HepG2 (cell line): ENCODE measurements around the gene SH2B2. TPM values are rescaled to one million over a fixed set of nuclear protein-coding genes. Genes with fewer than 3 reads are reported as not detected.
"Not testable (repeated sequence)": the region's sequence is repeated elsewhere in the genome, so short reads cannot be mapped to it uniquely, and the experiment has no call there.

Experiments
- ATAC-seq: fragments of 200-7000 bp; cut with Tn5 transposase; 3 replicates; pipeline ENCODE4 v1.9.1; 2020; ENCODE audit warnings: mild to moderate bottlenecking, moderate library complexity
- BruUV-seq: library from RNA; stranded (reverse); fragments of 400-500 nt; replicated peaks from 2 replicates; lab custom pipeline; 2021; lab: Mats Ljungman, UMichigan
- CTCF ChIA-PET: fragments of 300-600 bp; formaldehyde crosslinking; extraction: SDS; loops from one replicate; lab custom pipeline; 2021; ENCODE audit warnings: low total read pairs, inconsistent platforms, low intra/inter-chr PET ratio; lab: Yijun Ruan, JAX
- POLR2A ChIA-PET: fragments of 350-600 bp; sonication (Branson Sonifier 250); formaldehyde crosslinking; loops from one replicate; lab custom pipeline; 2020; ENCODE audit warnings: antibody characterized with exemption, inconsistent platforms; lab: Yijun Ruan, JAX
- DNase-seq: peaks from one replicate; pipeline ENCODE4 v3.0.0-alpha.2; 2015; ENCODE audit warnings: low spot score
- FAIRE-seq: peaks from 3 replicates; lab custom pipeline; 2011; peaks lifted over from hg19 to GRCh38; lab: Jason Lieb, UNC
- H2AFZ ChIP-seq: one replicate; pipeline ENCODE4 v1.6.1; 2011; ENCODE audit warnings: low read length, inconsistent platforms
- H3K27ac ChIP-seq: fragments of 300-600 bp; 3 replicates; pipeline ENCODE4 v1.8.0; 2011; ENCODE audit warnings: mixed run types, mild to moderate bottlenecking, mixed read lengths, low read length, inconsistent platforms; ENCODE audit not compliant: insufficient read depth; ENCODE audit errors: extremely low read length
- H3K27me3 ChIP-seq, 2 experiments: fragments of 200-600 bp in 1 of 2; 2 replicates in 1 of 2; 3 replicates in 1 of 2; pipeline versions ENCODE4 v1.6.0 to v1.8.0; 2011; ENCODE audit warnings: low read length in 2 of 2, mild to moderate bottlenecking in 2 of 2, moderate library complexity in 2 of 2, inconsistent platforms in 1 of 2; ENCODE audit not compliant: insufficient read depth in 2 of 2, control insufficient read depth in 1 of 2
- H3K36me3 ChIP-seq, 2 experiments: fragments of 200-600 bp in 1 of 2; replicated peaks in 1 of 2; 2 replicates in 1 of 2; 3 replicates in 1 of 2; pipeline versions ENCODE4 v1.5.1 to v1.8.0; 2011; ENCODE audit warnings: low read length in 2 of 2, inconsistent platforms in 1 of 2; ENCODE audit not compliant: insufficient read depth in 2 of 2, control insufficient read depth in 1 of 2
- H3K4me1 ChIP-seq: 2 replicates; pipeline ENCODE4 v1.5.1; 2012; ENCODE audit warnings: low read length, inconsistent platforms; ENCODE audit not compliant: insufficient read depth
- H3K4me2 ChIP-seq: 2 replicates; pipeline ENCODE4 v1.6.0; 2011; ENCODE audit warnings: low read depth, low read length, inconsistent platforms
- H3K4me3 ChIP-seq, 3 experiments: fragments of 200-600 bp in 1 of 3; sonication (generic), shearing (Covaris generic) in 1 of 3; replicated peaks in 1 of 3; 2 replicates each; pipeline ENCODE4 v1.5.1; 2011 to 2016; ENCODE audit warnings: low read length in 3 of 3, inconsistent platforms in 2 of 3, low read depth in 2 of 3, mild to moderate bottlenecking in 2 of 3, control low read depth in 1 of 3, mixed read lengths in 1 of 3; ENCODE audit not compliant: insufficient read depth in 1 of 3
- H3K79me2 ChIP-seq: one replicate; pipeline ENCODE4 v1.6.1; 2011; ENCODE audit warnings: low read length, inconsistent platforms; ENCODE audit not compliant: insufficient read depth
- H3K9ac ChIP-seq: 2 replicates; pipeline ENCODE4 v1.6.0; 2011; ENCODE audit warnings: mild to moderate bottlenecking, low read depth, low read length, inconsistent platforms; ENCODE audit not compliant: insufficient read depth
- H3K9me3 ChIP-seq: 2 replicates; pipeline ENCODE4 v1.5.1; 2012; ENCODE audit warnings: mild to moderate bottlenecking, low read length
- H4K20me1 ChIP-seq: 2 replicates; pipeline ENCODE4 v1.6.0; 2011; ENCODE audit warnings: inconsistent platforms, mild to moderate bottlenecking, low read length, moderate library complexity; ENCODE audit not compliant: insufficient read depth
- ARNT2 ChIP-seq: sonication (generic); formaldehyde crosslinking; IDR thresholded peaks from 2 replicates; pipeline ENCODE4 v1.8.0; 2022; ENCODE audit warnings: mild to moderate bottlenecking, low read depth, missing genetic modification reagents, moderate library complexity
- CENPBD1 ChIP-seq: sonication (generic); formaldehyde crosslinking; IDR thresholded peaks from 2 replicates; pipeline ENCODE4 v1.8.0; 2022; ENCODE audit warnings: missing genetic modification reagents, low read depth, mild to moderate bottlenecking, borderline replicate concordance
- CREB1 ChIP-seq, 2 experiments: fragments of 450-650 bp in 1 of 2; IDR thresholded peaks; 2 replicates each; pipeline ENCODE4 v1.6.1; 2016 to 2017; ENCODE audit warnings: control low read depth in 1 of 2, mild to moderate bottlenecking in 1 of 2, missing compliant biosample characterization in 1 of 2, missing genetic modification characterization in 1 of 2
- KLF9 ChIP-seq: IDR thresholded peaks from 2 replicates; pipeline ENCODE4 v1.6.1; 2016; ENCODE audit warnings: low read depth
- NR2C2 ChIP-seq: sonication (generic); formaldehyde crosslinking; IDR thresholded peaks from 2 replicates; pipeline ENCODE4 v1.4.0; 2020; ENCODE audit warnings: missing genetic modification reagents, mild to moderate bottlenecking, moderate library complexity, borderline replicate concordance
- ZNF343 ChIP-seq: sonication (generic); formaldehyde crosslinking; IDR thresholded peaks from 2 replicates; pipeline ENCODE4 v1.4.0; 2020; ENCODE audit warnings: mild to moderate bottlenecking, missing genetic modification reagents
- ZNF724P ChIP-seq: sonication (generic); formaldehyde crosslinking; IDR thresholded peaks from 2 replicates; pipeline ENCODE4 v1.8.0; 2022; ENCODE audit warnings: missing genetic modification reagents, borderline replicate concordance
- WGBS: methylation state at CpG from one replicate; pipeline ENCODE4 v1.1.6; 2017; ENCODE audit warnings: low lambda C conversion rate; 5-methylcytosine and 5-hydroxymethylcytosine counted together
- in situ Hi-C: cut with HindIII; loops from 2 replicates; pipeline ENCODE4 v1.10.0; 2017; ENCODE audit warnings: low pct_unique_long_range_greater_than_20kb; ENCODE audit not compliant: extremely low pct_ligation_motif_present
- intact Hi-C: fragments of 100-400 bp; cut with micrococcal nuclease; formaldehyde crosslinking; loops from one replicate; pipeline ENCODE4 v1.10.0; 2022; ENCODE audit not compliant: unreplicated experiment
- polyA plus RNA-seq, 8 experiments: library from polyadenylated mRNA; depleted of rRNA in 3 of 8; stranded (reverse) in 7 of 8; unstranded in 1 of 8; fragments of >200 nt; fragmentation: Illumina TruSeq in 4 of 8; extraction: Trizol in 4 of 8; gene quantifications; 2 replicates each; pipeline versions ENCODE4 v1.2.1 to v1.2.3, GENCODE V29; 2011 to 2016; ENCODE audit warnings: low read depth in 4 of 8, missing spikeins in 1 of 8, mixed read lengths in 1 of 8; ENCODE audit not compliant: insufficient read depth in 1 of 8
- total RNA-seq, 5 experiments: library from RNA; depleted of rRNA; stranded (reverse); fragments of >200 nt; fragmentation: Illumina TruSeq; extraction: Trizol; gene quantifications; 2 replicates each; pipeline ENCODE4 v1.2.3, GENCODE V29; 2016; ENCODE audit warnings: low read depth in 1 of 5
- TF ChIP-seq, protein P1 (sequence below): sonication (generic); formaldehyde crosslinking; IDR thresholded peaks from 2 replicates; pipeline ENCODE4 v1.4.0; 2020; ENCODE audit warnings: missing genetic modification reagents

The SH2B2 gene
- total and polyA plus RNA-seq, 2 of the 13 experiments (the other 11 are each of a cell fraction or from before 2014, with no cell fraction given): 0.46 to 1.3 TPM

DNA sequence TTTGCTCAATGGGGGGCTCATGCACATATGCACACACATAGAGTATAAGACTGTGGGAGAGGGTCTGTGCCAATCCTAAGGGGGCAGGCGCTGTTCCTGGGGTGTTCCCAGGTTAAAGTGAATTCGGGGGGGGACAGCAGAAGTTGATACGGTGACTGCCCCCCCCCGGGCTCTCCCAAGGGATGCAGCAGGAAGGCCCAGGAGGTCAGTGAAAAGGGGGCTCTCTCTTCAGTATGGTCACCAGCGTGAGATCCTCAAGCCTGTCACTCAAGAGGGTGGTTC is 37.2 kb downstream of the SH2B2 start (continued):
- no peak for TF ChIP-seq NR2C2 (CRISPR knock-in tag)
- no peak for TF ChIP-seq ZNF724P (CRISPR knock-in tag)
- TF ChIP-seq KLF9 (CRISPR knock-in tag): no peak
- TF ChIP-seq, protein P1, sequence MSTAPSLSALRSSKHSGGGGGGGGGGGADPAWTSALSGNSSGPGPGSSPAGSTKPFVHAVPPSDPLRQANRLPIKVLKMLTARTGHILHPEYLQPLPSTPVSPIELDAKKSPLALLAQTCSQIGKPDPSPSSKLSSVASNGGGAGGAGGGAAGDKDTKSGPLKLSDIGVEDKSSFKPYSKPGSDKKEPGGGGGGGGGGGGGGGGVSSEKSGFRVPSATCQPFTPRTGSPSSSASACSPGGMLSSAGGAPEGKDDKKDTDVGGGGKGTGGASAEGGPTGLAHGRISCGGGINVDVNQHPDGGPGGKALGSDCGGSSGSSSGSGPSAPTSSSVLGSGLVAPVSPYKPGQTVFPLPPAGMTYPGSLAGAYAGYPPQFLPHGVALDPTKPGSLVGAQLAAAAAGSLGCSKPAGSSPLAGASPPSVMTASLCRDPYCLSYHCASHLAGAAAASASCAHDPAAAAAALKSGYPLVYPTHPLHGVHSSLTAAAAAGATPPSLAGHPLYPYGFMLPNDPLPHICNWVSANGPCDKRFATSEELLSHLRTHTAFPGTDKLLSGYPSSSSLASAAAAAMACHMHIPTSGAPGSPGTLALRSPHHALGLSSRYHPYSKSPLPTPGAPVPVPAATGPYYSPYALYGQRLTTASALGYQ (CRISPR knock-in tag): no peak
- TF ChIP-seq ZNF343 (CRISPR knock-in tag): no peak
- no peak for TF ChIP-seq CENPBD1 (CRISPR knock-in tag)
- TF ChIP-seq CREB1 (IDR thresholded peaks at IDR 0.05): no peak
- no peak for TF ChIP-seq CREB1 (CRISPR knock-in tag; IDR thresholded peaks at IDR 0.05)
- no peak for TF ChIP-seq ARNT2 (CRISPR knock-in tag)

DNA sequence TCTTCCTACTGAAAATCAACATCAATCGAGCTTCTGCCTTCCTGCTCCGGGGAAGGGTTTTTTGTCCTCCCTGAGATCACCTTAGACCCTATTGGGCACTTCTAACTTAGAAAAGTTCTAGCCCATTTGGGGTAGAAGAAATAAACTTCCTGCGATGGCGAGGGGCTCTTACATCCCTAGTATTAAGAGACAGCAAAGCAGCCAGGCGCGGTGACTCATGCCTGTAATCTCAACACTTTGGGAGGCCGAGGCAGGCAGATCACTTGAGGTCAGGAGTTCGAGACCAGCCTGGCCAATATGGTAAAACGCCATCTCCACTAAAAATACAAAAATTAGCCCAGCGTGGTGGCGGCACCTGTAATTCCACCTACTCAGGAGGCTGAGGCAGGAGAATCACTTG is 38.4 kb downstream of the SH2B2 start:
- H3K4me1 ChIP-seq, FAIRE-seq, in situ Hi-C loops, H3K79me2 ChIP-seq, POLR2A ChIA-PET, H3K9me3 ChIP-seq, BruUV-seq, H3K4me2 ChIP-seq, H4K20me1 ChIP-seq, H3K9ac ChIP-seq, DNase-seq, H3K36me3 ChIP-seq, ATAC-seq, H2AFZ ChIP-seq, intact Hi-C loops, H3K4me3 ChIP-seq, CTCF ChIA-PET, H3K27ac ChIP-seq: not testable (repeated sequence)
- 47% methylated on average over 11 of the region's 11 CpGs for WGBS
- H3K27me3 ChIP-seq: peaks cover 0 to 13% of the 10 kb centered on the region in 2 experiments; a peak in 3 of 5 replicates
